Stimulated activated CD4-positive, alpha-beta T cell treated with anti-CD3 and anti-CD28 coated beads, Interleukin-12 subunit alpha, Interleukin-12 subunit beta, amount 100 ng/mL, for 24 hours (primary cell): ENCODE measurements around the gene RGMB.

Source experiments
- DNase-seq, 2 experiments: peaks; one replicate each; pipeline ENCODE4 v3.0.0-alpha.2; 2020; ENCODE audit warnings: low read depth in 2 of 2

RGMB gene

GRCh38 chr5:98827588-98828284, 54.3 kb downstream of the RGMB start:
- no peak for DNase-seq

GRCh38 chr5:98836175-98836574, 62.7 kb downstream of the RGMB start:
- DNase-seq, result no peak

- DNase-seq, result no peak
Observed at GRCh38 chr5:98839469-98840383, 66.3 kb downstream of the RGMB start.

GRCh38 chr5:98840946-98841345, 67.5 kb downstream of the RGMB start:
- no peak for DNase-seq

- no peak for DNase-seq
Observed at GRCh38 chr5:98843481-98843880, 70.0 kb downstream of the RGMB start.

GRCh38 chr5:98844865-98845264, 71.4 kb downstream of the RGMB start:
- DNase-seq, result no peak

- no peak for DNase-seq
Observed at GRCh38 chr5:98845878-98846277, 72.4 kb downstream of the RGMB start.
